Measurements from ENCODE around the gene DMRTC2.
"Not testable (repeated sequence)": the region's sequence is repeated elsewhere in the genome, so short reads cannot be mapped to it uniquely, and the experiment has no call there.

GRCh38 chr19:41875973-41876372 lies 31.1 kb downstream of the DMRTC2 start:
- not testable (repeated sequence) for TF ChIP-seq CTCF (IDR thresholded peaks at IDR 0.05; ENCODE audit: insufficient read depth, low read length, poor library complexity, severe bottlenecking); EZH2phosphoT487 (conservative IDR thresholded peaks at IDR 0.05; ENCODE audit: low read length)

Measured in SU-DHL-6 (cell line).